Esophagus (tissue), 2 donors: ENCODE measurements around the gene FNDC11. TPM values are rescaled to one million over a fixed set of nuclear protein-coding genes. Genes with fewer than 3 reads are reported as not detected.

Experiments
- H3K27ac ChIP-seq, 2 donors: one replicate each; pipeline ENCODE4 v1.5.1; 2013; ENCODE audit warnings: low read depth in 2 of 2, mild to moderate bottlenecking in 2 of 2, inconsistent platforms in 1 of 2, low read length in 1 of 2, moderate library complexity in 1 of 2
- H3K27me3 ChIP-seq, 2 donors: one replicate each; pipeline ENCODE4 v1.6.1; 2013; ENCODE audit warnings: low read length in 2 of 2, control low read depth in 1 of 2, mild to moderate bottlenecking in 1 of 2; ENCODE audit not compliant: insufficient read depth in 2 of 2, control insufficient read depth in 1 of 2
- H3K36me3 ChIP-seq, 2 donors: one replicate each; pipeline ENCODE4 v1.6.1; 2013; ENCODE audit warnings: low read length in 1 of 2; ENCODE audit not compliant: control insufficient read depth in 2 of 2, insufficient read depth in 2 of 2
- H3K4me1 ChIP-seq, 2 donors: one replicate each; pipeline ENCODE4 v1.6.1; 2013; ENCODE audit warnings: low read length in 1 of 2; ENCODE audit not compliant: control insufficient read depth in 2 of 2, insufficient read depth in 2 of 2
- H3K4me3 ChIP-seq, 2 donors: one replicate each; pipeline ENCODE4 v1.5.1; 2013; ENCODE audit warnings: low read length in 2 of 2, mild to moderate bottlenecking in 2 of 2, low read depth in 1 of 2, moderate library complexity in 1 of 2
- H3K9me3 ChIP-seq, 2 donors: one replicate each; pipeline ENCODE4 v1.6.1; 2013; ENCODE audit warnings: mild to moderate bottlenecking in 2 of 2, low read depth in 1 of 2, low read length in 1 of 2, moderate library complexity in 1 of 2; ENCODE audit not compliant: control insufficient read depth in 2 of 2, insufficient read depth in 1 of 2
- WGBS, 2 donors: extraction: QIAGEN DNeasy Blood & Tissue Kit; methylation state at CpG; one replicate each; pipeline ENCODE4 v1.1.7; 2013; 5-methylcytosine and 5-hydroxymethylcytosine counted together
- polyA plus RNA-seq, 2 donors: library from polyadenylated mRNA; stranded (reverse); fragments of 200-250 nt; gene quantifications; one replicate each; pipeline ENCODE4 v1.2.3, GENCODE V29; 2013
- donor health status: healthy with polysubstance abuse.
- donor health status: Bipolar disorder and iron deficiency.

Gene FNDC11
- polyA plus RNA-seq, 2 donors = 0.07 to 0.26 TPM

- Histone ChIP-seq H3K27ac (no peak overlapping the region), H3K4me1 (no peaks in the 10 kb centered on the region), H3K9me3 (no peaks in the 10 kb centered on the region), H3K4me3 (no peak overlapping the region), H3K36me3 (peaks cover 10 to 24% of the 10 kb centered on the region in 2 donors), H3K27me3 (no peaks in the 10 kb centered on the region)
- 86 to 91% methylated on average over 3 of the region's 3 CpGs for WGBS, 2 donors
Observed at GRCh38 chr20:63602321-63602720, 48.4 kb downstream of the FNDC11 start.

Other genes with a start within 250 kb of the FNDC11 start
- gene CHRNA4, start 192.8 kb upstream of the FNDC11 start, polyA plus RNA-seq = under 1 TPM in 1 of 2 donors, not detected in 1; 0.02 TPM
- gene KCNQ2, start 81.5 kb upstream of the FNDC11 start, polyA plus RNA-seq = under 1 TPM; 0.01 to 0.06 TPM
- gene EEF1A2, start 55.1 kb upstream of the FNDC11 start, polyA plus RNA-seq = 1 to 10 TPM in 1 of 2 donors, under 1 TPM in 1; 0.86 to 7.3 TPM
- gene PPDPF, start 33.4 kb upstream of the FNDC11 start, polyA plus RNA-seq = 1,000 to 10,000 TPM in 1 of 2 donors, 100 to 1,000 TPM in 1; 615 to 1,105 TPM
- gene PTK6, start 16.8 kb upstream of the FNDC11 start, polyA plus RNA-seq = 10 to 100 TPM; 80.1 to 81.6 TPM
- gene SRMS, start 6.4 kb upstream of the FNDC11 start, polyA plus RNA-seq = under 1 TPM in 1 of 2 donors, not detected in 1; 0.04 TPM
- 1 to 10 TPM; 7.2 to 8.3 TPM for gene HELZ2, start 20.1 kb downstream of the FNDC11 start, polyA plus RNA-seq
- 1 to 10 TPM; 7.6 to 8.8 TPM for gene GMEB2, start 72.9 kb downstream of the FNDC11 start, polyA plus RNA-seq
- gene STMN3, start 99.3 kb downstream of the FNDC11 start, polyA plus RNA-seq = 1 to 10 TPM; 3.7 to 6.1 TPM
- 10 to 100 TPM in 1 of 2 donors, 1 to 10 TPM in 1; 8.1 to 14.5 TPM for gene RTEL1, start 104.2 kb downstream of the FNDC11 start, polyA plus RNA-seq
- gene TNFRSF6B, start 142.5 kb downstream of the FNDC11 start, polyA plus RNA-seq = 10 to 100 TPM in 1 of 2 donors, 1 to 10 TPM in 1; 2.6 to 15.2 TPM
- gene ARFRP1, start 153.8 kb downstream of the FNDC11 start, polyA plus RNA-seq = 10 to 100 TPM; 33.9 to 35.4 TPM
- 10 to 100 TPM; 24.4 to 38.9 TPM for gene ZGPAT, start 153.9 kb downstream of the FNDC11 start, polyA plus RNA-seq
- 10 to 100 TPM; 12.6 to 24.5 TPM for gene LIME1, start 182.5 kb downstream of the FNDC11 start, polyA plus RNA-seq
- gene SLC2A4RG, start 185.6 kb downstream of the FNDC11 start, polyA plus RNA-seq = 10 to 100 TPM; 43.8 to 77.5 TPM